ENCODE data around the gene DDX1. TPM values are rescaled to one million over a fixed set of nuclear protein-coding genes. Genes with fewer than 3 reads are reported as not detected.

DDX1 gene
- total and polyA plus RNA-seq, 2 experiments from 2014 or later, result 72.6 to 101 TPM

DNA sequence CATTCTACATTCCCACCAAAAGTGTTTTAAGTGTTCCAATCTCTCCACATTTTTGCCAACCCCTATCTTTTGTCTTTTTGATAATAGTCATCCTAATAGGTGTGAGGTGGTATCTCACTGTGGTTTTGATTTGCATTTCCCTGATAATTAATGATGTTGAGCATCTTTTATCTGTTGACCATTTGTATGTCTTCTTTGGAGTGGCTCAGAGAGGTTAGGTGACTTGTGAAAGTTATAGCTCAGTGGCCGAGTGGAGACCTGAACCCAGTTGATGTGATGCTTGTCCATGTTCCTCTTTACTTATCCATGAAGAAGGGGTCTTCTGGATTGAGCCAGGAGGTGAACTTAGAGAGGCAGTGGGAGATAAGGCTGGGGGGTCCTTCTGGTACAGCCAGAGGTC, 78.8 kb downstream of the DDX1 start:
- Histone ChIP-seq H3K4me1 (ENCODE audit: insufficient read depth) (no peaks in the 10 kb centered on the region), H3K27ac (no peak overlapping the region), H3K4me2 (ENCODE audit: unreplicated experiment) (no peak overlapping the region), H3K36me3 (ENCODE audit: low read depth) (no peaks in the 10 kb centered on the region), H2AFZ (no peak overlapping the region), H4K20me1 (ENCODE audit: insufficient read depth) (no peaks in the 10 kb centered on the region), H3K79me2 (ENCODE audit: insufficient read depth) (no peaks in the 10 kb centered on the region), H3K27me3 (replicated peaks; ENCODE audit: insufficient read depth) (no peaks in the 10 kb centered on the region), H3F3A (ENCODE audit: insufficient read depth) (no peaks in the 10 kb centered on the region), H3K9me3 (ENCODE audit: low read depth) (no peaks in the 10 kb centered on the region), H3K9me2 (ENCODE audit: insufficient read depth) (no peaks in the 10 kb centered on the region), H3K4me3 (no peak overlapping the region), H3K9ac (no peak overlapping the region)
- DNase-seq, result no peak
- TF ChIP-seq EZH2phosphoT487 (IDR thresholded peaks at IDR 0.05; ENCODE audit: insufficient read depth, low read depth) (no peak), EZH2 (IDR thresholded peaks at IDR 0.05; ENCODE audit: insufficient read depth, poor library complexity, severe bottlenecking) (no peak)
- in situ Hi-C loops (cut with MboI), result no loop called here
- 38 to 65% methylated on average over 1 of the region's 1 CpG for WGBS, 2 experiments (ENCODE audit: low coverage in 1 of 2, low lambda C conversion rate in 2 of 2, missing lambda C conversion rate in 2 of 2)

DNA sequence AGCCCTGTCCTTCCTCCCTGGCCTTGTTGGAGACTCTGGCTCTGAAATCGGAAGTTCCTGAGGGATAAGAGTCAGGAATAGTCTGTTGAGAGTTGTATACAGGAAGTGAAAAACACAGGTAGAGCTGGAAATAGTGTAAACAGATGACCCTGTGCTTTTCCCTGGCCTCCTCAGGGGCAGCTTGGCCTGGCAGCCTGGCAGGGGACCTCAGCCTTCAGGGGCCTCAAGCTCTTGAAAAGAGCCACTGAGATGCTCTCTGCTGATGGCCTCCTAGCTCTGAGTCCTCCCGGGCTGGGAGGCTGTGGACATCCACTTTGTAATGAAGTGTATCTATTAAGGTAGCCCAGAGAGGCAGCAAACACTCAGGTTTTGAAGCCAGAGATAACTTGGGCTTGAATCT, 79.3 kb downstream of the DDX1 start:
- in situ Hi-C loops (cut with MboI), result no loop called here
- TF ChIP-seq EZH2 (IDR thresholded peaks at IDR 0.05; ENCODE audit: insufficient read depth, poor library complexity, severe bottlenecking) (no peak), EZH2phosphoT487 (IDR thresholded peaks at IDR 0.05; ENCODE audit: insufficient read depth, low read depth) (no peak)
- Histone ChIP-seq H3K4me2 (ENCODE audit: unreplicated experiment) (no peak overlapping the region), H3K79me2 (ENCODE audit: insufficient read depth) (no peaks in the 10 kb centered on the region), H3K4me3 (no peak overlapping the region), H3K27me3 (replicated peaks; ENCODE audit: insufficient read depth) (no peaks in the 10 kb centered on the region), H3K9me2 (ENCODE audit: insufficient read depth) (no peaks in the 10 kb centered on the region), H3K9ac (no peak overlapping the region), H2AFZ (no peak overlapping the region), H3K4me1 (ENCODE audit: insufficient read depth) (no peaks in the 10 kb centered on the region), H3K27ac (no peak overlapping the region), H4K20me1 (ENCODE audit: insufficient read depth) (no peaks in the 10 kb centered on the region), H3K36me3 (ENCODE audit: low read depth) (no peaks in the 10 kb centered on the region), H3F3A (ENCODE audit: insufficient read depth) (no peaks in the 10 kb centered on the region), H3K9me3 (ENCODE audit: low read depth) (no peaks in the 10 kb centered on the region)
- no peak for DNase-seq
- WGBS, 2 experiments (ENCODE audit: low coverage in 1 of 2, low lambda C conversion rate in 2 of 2, missing lambda C conversion rate in 2 of 2), result 24 to 48% methylated on average over 2 of the region's 2 CpGs

DNA sequence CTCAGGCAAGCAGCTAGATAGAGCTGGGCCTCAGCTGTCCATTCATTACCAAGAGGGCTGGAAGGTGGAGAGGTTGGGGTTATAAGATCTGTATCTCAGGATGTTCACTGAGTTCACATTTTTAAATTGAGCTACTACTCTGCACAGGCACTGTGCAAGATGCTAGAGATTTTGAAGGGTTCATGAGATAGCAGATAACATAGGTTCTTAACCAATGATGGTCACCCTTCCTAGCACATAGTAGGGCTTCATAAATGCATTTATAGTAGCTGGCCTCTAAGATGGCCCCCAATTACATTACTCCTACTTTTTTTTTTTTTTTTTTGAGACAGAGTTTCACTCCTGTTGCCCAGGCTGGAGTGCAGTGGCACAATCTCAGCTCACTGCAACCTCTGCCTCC, 79.7 kb downstream of the DDX1 start:
- H3K9ac ChIP-seq, result no peak overlapping the region
- no peaks in the 10 kb centered on the region for H3K9me2 ChIP-seq (ENCODE audit: insufficient read depth)
- H3K4me2 ChIP-seq (ENCODE audit: unreplicated experiment), result no peak overlapping the region
- H4K20me1 ChIP-seq (ENCODE audit: insufficient read depth), result no peaks in the 10 kb centered on the region
- H3F3A ChIP-seq (ENCODE audit: insufficient read depth), result no peaks in the 10 kb centered on the region
- DNase-seq, result no peak
- H3K4me3 ChIP-seq, result no peak overlapping the region
- no peaks in the 10 kb centered on the region for H3K36me3 ChIP-seq (ENCODE audit: low read depth)
- no peaks in the 10 kb centered on the region for H3K27me3 ChIP-seq (replicated peaks; ENCODE audit: insufficient read depth)
- TF ChIP-seq EZH2 (IDR thresholded peaks at IDR 0.05; ENCODE audit: insufficient read depth, poor library complexity, severe bottlenecking) (no peak), EZH2phosphoT487 (IDR thresholded peaks at IDR 0.05; ENCODE audit: insufficient read depth, low read depth) (no peak)
- no peak overlapping the region for H2AFZ ChIP-seq
- in situ Hi-C loops (cut with MboI), result no loop called here
- H3K9me3 ChIP-seq (ENCODE audit: low read depth), result no peaks in the 10 kb centered on the region
- H3K79me2 ChIP-seq (ENCODE audit: insufficient read depth), result no peaks in the 10 kb centered on the region
- no peak overlapping the region for H3K27ac ChIP-seq
- H3K4me1 ChIP-seq (ENCODE audit: insufficient read depth), result no peaks in the 10 kb centered on the region

DNA sequence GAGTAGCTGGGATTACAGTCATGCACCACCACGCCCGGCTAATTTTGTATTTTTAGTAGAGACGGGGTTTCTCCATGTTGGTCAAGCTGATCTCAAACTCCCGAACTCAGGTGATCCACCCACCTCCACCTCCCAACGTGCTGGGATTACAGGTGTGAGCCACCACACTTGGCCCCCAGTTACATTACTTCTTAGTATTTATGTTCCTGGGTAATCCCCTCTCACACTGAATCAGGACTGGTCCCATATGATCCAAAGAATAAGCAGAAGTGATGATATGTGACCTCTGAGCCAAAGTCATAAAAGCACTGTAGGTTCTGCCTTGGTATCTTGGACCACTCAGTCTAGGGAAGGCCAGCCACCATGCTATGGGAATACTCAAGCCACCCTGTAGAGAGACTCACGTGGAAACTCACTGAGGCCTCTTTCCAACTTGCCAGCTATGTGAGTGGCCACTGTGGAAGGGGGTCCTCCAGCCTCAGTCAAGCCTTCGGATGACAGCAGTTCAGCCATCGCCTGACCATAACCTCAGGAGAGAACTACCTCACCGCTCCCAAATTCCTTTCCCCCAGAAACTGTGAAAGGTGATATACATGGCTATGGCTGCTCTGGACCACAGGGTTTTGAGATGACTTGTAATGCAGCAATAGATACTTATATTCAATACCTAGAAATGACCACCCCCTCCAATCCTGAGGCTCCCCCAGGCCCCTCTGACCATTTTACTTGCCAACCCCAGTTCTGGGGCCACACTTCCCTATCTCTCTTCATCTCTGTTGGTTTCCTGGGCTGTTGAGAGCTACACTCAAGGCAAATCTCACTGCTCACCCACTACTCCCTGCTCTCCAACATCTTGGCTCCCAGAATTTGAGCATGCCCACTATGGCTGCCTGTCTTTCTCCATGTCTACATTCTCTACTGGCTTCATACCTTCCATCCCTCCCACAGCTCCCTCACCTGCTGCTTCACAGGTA, 80.5 kb downstream of the DDX1 start:
- Histone ChIP-seq H3K9ac (no peak overlapping the region), H3F3A (ENCODE audit: insufficient read depth) (no peaks in the 10 kb centered on the region), H3K9me3 (ENCODE audit: low read depth) (no peaks in the 10 kb centered on the region), H3K27me3 (replicated peaks; ENCODE audit: insufficient read depth) (no peaks in the 10 kb centered on the region), H3K27ac (no peak overlapping the region), H3K79me2 (ENCODE audit: insufficient read depth) (no peaks in the 10 kb centered on the region), H4K20me1 (ENCODE audit: insufficient read depth) (no peaks in the 10 kb centered on the region), H3K4me1 (ENCODE audit: insufficient read depth) (no peaks in the 10 kb centered on the region), H3K4me3 (no peak overlapping the region), H2AFZ (no peak overlapping the region), H3K4me2 (ENCODE audit: unreplicated experiment) (no peak overlapping the region), H3K9me2 (ENCODE audit: insufficient read depth) (no peaks in the 10 kb centered on the region), H3K36me3 (ENCODE audit: low read depth) (no peaks in the 10 kb centered on the region)
- WGBS, 2 experiments (ENCODE audit: low coverage in 1 of 2, low lambda C conversion rate in 2 of 2, missing lambda C conversion rate in 2 of 2), result 62 to 69% methylated on average over 9 of the region's 9 CpGs
- TF ChIP-seq EZH2phosphoT487 (IDR thresholded peaks at IDR 0.05; ENCODE audit: insufficient read depth, low read depth) (no peak), EZH2 (IDR thresholded peaks at IDR 0.05; ENCODE audit: insufficient read depth, poor library complexity, severe bottlenecking) (no peak)
- in situ Hi-C loops (cut with MboI), result no loop called here
- no peak for DNase-seq

Data from GM23248 (cell line).